Heart left ventricle (tissue), 13 donors: ENCODE measurements around the gene CHRM5.

Experiments
- POLR2A ChIP-seq, 2 donors: fragments of 450-650 bp; IDR thresholded peaks; one replicate each; pipeline ENCODE4 v1.6.1; 2017; ENCODE audit warnings: antibody characterized with exemption in 2 of 2, mild to moderate bottlenecking in 2 of 2, moderate library complexity in 2 of 2
- TF ChIP-seq, protein P1 (sequence below), 12 donors: fragments of 200-600 bp; sonication (generic) in 4 of 12; IDR thresholded peaks; one replicate each; pipeline versions ENCODE4 v1.5.0 to v1.8.0; 2018 to 2022; ENCODE audit warnings: antibody characterized with exemption in 12 of 12, mild to moderate bottlenecking in 5 of 12
- donor health status: ischemic (EF 13 %, LVEDD 7.1; RV severe dilation, severe dysfunction).
- donor health status: DM: no; HTN: yes; CAD: no.
- donor health status: DM: no; HTN: no; CAD: no.
- donor health status: ischemic (EF 25% LVEDD 6.9; RV normal size, moderate dysfunction).
- donor health status: ischemic (EF 25% LVEDD 5.7; RV mildly dilated, moderate dysfunction).
- donor health status: ischemic (EF 35%, LVEDD 5.7; RV mildly dilated, moderate dysfunction).
- donor health status: nonischemic (EF 11% LVEDD 7.7; RV severe dilation, severe dysfunction).
- donor health status: DM: yes; HTN: yes; CAD: no.
- donor health status: PGD.
- donor health status: ischemic (EF 29% LVEDD 5.4; RV normal size, mild dysfunction).
- donor health status: nonischemic (EF 23%, LVEDD 6.1; RV moderate dilation, normal function).

DNA sequence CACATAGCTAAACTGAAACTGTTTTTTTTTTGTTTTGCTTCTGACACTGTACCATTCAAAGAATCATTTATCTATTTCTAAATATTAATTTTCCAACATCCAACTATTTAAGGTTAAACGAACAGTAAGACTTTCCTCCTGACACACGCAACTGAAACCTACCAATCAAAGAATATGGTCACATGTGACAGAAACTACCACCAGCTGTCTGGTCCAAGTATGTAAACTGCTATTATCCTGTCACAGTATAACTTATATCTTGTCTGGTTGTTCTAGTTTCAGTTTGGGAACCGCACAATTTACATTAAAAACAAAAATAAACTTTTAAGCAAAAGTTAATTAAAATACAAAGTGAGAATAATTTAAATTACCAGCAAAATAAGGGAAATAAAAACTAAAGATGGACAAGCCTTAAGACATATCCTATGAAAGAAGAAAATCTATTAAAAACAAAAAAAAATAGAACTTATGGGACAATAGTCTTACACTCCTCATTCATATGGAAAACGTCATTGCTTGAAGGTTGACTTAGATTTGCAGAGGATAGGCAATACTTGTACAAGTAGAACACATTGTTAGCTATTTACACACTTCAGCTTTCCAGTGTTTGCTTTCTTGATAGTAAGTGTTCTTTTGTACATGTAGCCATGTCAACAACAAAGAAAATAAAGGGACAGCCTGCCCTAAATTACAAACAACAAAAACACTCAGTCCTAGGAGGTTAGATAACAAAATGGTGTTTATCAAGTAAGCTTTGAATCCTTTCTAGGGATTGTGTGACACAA lies 26.8 kb upstream of the CHRM5 start:
- TF ChIP-seq, protein P1, sequence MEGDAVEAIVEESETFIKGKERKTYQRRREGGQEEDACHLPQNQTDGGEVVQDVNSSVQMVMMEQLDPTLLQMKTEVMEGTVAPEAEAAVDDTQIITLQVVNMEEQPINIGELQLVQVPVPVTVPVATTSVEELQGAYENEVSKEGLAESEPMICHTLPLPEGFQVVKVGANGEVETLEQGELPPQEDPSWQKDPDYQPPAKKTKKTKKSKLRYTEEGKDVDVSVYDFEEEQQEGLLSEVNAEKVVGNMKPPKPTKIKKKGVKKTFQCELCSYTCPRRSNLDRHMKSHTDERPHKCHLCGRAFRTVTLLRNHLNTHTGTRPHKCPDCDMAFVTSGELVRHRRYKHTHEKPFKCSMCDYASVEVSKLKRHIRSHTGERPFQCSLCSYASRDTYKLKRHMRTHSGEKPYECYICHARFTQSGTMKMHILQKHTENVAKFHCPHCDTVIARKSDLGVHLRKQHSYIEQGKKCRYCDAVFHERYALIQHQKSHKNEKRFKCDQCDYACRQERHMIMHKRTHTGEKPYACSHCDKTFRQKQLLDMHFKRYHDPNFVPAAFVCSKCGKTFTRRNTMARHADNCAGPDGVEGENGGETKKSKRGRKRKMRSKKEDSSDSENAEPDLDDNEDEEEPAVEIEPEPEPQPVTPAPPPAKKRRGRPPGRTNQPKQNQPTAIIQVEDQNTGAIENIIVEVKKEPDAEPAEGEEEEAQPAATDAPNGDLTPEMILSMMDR (IDR thresholded peaks at IDR 0.05), result no peak
- TF ChIP-seq POLR2A (IDR thresholded peaks at IDR 0.05), result no peak
